ENCODE data around the gene HOXD11. TPM values are rescaled to one million over a fixed set of nuclear protein-coding genes. Genes with fewer than 3 reads are reported as not detected.

The HOXD11 gene
- total RNA-seq, 2 experiments from 2014 or later: not detected

DNA sequence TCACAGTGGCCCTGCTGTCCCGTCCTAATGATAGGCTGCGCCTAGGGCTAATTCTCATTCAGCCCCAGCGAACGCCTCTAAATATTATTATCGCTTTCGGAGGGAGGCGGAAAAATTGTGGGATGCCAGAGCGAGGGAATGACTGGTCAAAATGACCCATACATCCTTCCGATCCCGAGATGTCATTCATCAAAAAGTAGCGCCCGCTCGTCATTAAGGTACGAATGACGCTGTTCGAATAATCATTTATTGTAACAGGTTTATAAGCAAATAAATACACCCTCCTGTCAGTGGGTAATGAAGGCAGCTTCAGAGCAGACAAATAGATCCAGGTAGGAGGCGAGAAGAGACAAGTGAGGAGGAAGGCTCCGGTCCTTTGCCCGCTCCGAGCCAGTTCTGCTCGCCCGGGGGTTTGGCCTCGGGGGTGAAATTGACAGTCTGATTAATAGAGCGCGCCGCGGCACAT lies 23.3 kb upstream of the HOXD11 start, which contains the start of gene EVX2:
TSS of gene EVX2 (minus strand) at position 167 of the 466 bp plus-strand sequence. CDS start 186 bp downstream, outside the sequence.
- peaks cover 82% of the 10 kb centered on the region for H3K27me3 Mint-ChIP-seq
- H3K9me3 Mint-ChIP-seq: peaks cover 18% of the 10 kb centered on the region
- POLR2A ChIA-PET: no interaction called here
- peaks cover 17% of the 10 kb centered on the region for H3K4me1 Mint-ChIP-seq (ENCODE audit: low read depth)
- DNase-seq: no peak
- intact Hi-C loops (cut with micrococcal nuclease): loop anchor here (2.0 kb wide), 1 partner anchor 27 kb away; no protein-coding TSS in a partner anchor
- CTCF ChIA-PET: no interaction called here
- H3K27ac Mint-ChIP-seq: peak within 1 kb of the TSS; percentile 60
- peaks cover 35% of the 10 kb centered on the region for H3K36me3 Mint-ChIP-seq
- H3K4me3 Mint-ChIP-seq: peak within 1 kb of the TSS; percentile 36

DNA sequence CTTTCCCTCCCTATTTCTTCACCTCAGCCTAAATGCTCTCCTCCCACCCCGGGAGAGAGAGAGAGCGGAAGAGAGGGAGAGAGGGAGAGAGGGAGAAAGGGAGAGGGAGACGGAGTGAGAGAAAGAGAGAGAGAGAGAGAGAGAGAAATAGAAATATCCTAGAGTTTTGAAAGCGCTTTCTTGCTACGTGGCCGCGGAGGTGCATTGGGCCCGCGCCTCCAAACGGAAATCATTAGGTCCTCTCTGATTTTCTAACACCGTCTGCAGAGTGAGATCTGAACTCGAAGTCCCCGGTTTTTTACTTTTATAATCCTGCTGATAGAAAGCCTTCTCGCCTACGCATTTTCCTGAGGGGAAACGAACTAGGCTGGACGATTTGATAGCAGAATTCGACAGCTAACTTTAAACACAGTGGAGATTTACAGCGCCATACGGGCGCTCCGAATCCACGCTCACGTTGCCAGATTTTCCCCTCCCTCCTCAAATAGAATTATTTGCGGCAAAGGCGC lies 22.4 kb upstream of the HOXD11 start:
- Mint-ChIP-seq H3K36me3 (peaks cover 29% of the 10 kb centered on the region), H3K27ac (peak overlapping the region; percentile 25)

DNA sequence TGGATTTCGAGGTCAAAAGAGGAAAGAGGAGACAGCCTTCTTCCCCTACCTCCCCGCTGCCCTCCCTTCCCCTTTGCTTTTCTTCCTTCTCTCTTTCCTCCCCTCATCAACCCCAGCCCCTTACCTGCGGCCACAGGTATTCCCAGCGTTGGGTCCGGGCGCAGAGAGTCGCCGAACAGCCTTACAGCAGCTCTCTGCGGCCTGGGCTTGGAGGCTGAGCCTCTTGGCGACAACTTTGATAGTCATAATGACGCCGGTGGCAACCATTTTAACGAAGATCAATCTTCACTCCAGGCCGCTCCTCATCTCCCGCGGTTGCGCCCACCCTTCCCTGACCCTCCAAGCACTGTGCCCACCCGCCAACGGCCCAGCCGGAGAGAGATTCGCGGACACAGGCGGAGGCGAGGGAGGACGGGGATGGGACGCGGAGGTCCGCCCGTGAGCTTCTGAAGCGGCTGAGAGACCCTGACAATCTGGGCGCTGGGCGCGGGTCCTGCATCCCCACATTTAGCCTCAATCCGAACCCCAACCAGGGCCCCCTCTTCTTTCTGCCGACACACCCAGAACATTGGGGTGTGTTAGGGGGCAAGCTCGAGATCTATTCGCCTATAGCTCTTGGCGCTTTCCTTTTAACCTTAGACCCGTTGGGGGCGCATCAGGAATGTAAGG lies 21.8 kb upstream of the HOXD11 start:
- intact Hi-C loops (cut with micrococcal nuclease): loop anchor here (2.0 to 5.0 kb wide), 2 partner anchors 26 to 77 kb away; no protein-coding TSS in a partner anchor
- CTCF ChIA-PET: interaction anchor here (0.6 to 1.3 kb wide), 4 partner anchors 12 to 397 kb away, joined by 3 to 7 read pairs (median 4); no protein-coding TSS in a partner anchor
- no peak overlapping the region for H3K4me3 Mint-ChIP-seq
- peaks cover 85% of the 10 kb centered on the region for H3K27me3 Mint-ChIP-seq
- POLR2A ChIA-PET: no interaction called here
- peaks cover 29% of the 10 kb centered on the region for H3K36me3 Mint-ChIP-seq
- no peak for DNase-seq
- H3K27ac Mint-ChIP-seq: no peak overlapping the region
- H3K9me3 Mint-ChIP-seq: peaks cover 15% of the 10 kb centered on the region
- H3K4me1 Mint-ChIP-seq (ENCODE audit: low read depth): peaks cover 9% of the 10 kb centered on the region

More for the DNA sequence above, 22.4 kb upstream of the HOXD11 start:
- ChIA-PET POLR2A (no interaction called here), CTCF (interaction anchor here (1.3 kb wide), 2 partner anchors 13 to 394 kb away, joined by 4 to 7 read pairs; no protein-coding TSS in a partner anchor)
- intact Hi-C loops (cut with micrococcal nuclease): loop anchor here (2.0 to 5.0 kb wide), 2 partner anchors 26 to 78 kb away; no protein-coding TSS in a partner anchor
- H3K4me1 Mint-ChIP-seq (ENCODE audit: low read depth): peaks cover 9% of the 10 kb centered on the region
- H3K27me3 Mint-ChIP-seq: peaks cover 80% of the 10 kb centered on the region
- no peak for DNase-seq
- H3K4me3 Mint-ChIP-seq: no peak overlapping the region
- peaks cover 15% of the 10 kb centered on the region for H3K9me3 Mint-ChIP-seq

DNA sequence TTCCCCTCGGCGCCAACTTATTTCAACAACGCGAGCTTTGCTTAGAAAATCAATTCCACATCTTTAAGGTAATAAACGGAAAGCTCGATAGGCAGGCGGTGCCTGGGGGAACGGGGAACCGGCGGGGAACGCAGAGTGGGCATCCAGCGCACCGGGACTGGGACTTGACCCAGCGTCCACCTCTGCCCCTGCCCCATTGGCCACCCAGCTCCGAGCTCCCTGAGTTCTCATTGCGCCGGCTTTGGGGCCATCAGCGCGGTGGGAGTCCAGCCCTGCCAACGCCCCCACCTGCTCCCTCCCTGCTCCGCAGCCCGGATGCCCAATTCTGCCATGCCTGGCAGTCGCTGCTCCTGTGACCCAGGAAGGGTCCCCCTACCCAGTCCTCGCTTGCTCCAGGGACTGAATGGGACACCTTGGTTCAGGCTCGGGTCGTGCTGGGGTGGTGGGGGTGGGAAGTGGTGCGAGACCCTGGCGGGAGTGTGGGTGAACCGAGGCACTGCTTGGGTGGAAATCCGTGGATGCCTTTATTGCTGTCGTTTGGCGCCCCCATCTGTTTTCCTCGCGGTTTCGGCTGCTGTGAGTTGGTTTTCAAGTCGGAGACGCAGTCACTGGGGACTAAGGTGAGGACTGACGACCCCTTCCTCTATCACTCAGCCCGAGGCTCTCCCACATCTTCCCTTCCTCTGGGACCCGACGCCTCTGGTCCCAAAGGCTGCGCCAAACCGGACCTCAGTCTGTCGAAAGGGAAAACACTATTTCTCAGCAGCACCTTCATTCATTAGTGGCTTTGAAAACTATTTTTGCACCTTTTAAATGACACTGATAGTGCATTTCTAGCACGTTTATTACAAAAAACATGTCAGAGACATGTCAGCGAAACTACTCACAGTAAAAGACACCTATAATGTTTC lies 21.0 kb upstream of the HOXD11 start:
- intact Hi-C loops (cut with micrococcal nuclease): loop anchor here (2.0 to 5.0 kb wide), 2 partner anchors 25 to 76 kb away; no protein-coding TSS in a partner anchor
- H3K4me1 Mint-ChIP-seq (ENCODE audit: low read depth): peaks cover 7% of the 10 kb centered on the region
- no peak for DNase-seq
- POLR2A ChIA-PET: no interaction called here
- no peak overlapping the region for H3K27ac Mint-ChIP-seq
- peaks cover 88% of the 10 kb centered on the region for H3K27me3 Mint-ChIP-seq
- peak overlapping the region; percentile 23 for H3K4me3 Mint-ChIP-seq
- CTCF ChIA-PET: interaction anchor here (0.7 to 1.3 kb wide), 3 partner anchors 11 to 398 kb away, joined by 4 to 7 read pairs (median 4); no protein-coding TSS in a partner anchor
- H3K9me3 Mint-ChIP-seq: peaks cover 12% of the 10 kb centered on the region
- H3K36me3 Mint-ChIP-seq: peaks cover 27% of the 10 kb centered on the region

DNA sequence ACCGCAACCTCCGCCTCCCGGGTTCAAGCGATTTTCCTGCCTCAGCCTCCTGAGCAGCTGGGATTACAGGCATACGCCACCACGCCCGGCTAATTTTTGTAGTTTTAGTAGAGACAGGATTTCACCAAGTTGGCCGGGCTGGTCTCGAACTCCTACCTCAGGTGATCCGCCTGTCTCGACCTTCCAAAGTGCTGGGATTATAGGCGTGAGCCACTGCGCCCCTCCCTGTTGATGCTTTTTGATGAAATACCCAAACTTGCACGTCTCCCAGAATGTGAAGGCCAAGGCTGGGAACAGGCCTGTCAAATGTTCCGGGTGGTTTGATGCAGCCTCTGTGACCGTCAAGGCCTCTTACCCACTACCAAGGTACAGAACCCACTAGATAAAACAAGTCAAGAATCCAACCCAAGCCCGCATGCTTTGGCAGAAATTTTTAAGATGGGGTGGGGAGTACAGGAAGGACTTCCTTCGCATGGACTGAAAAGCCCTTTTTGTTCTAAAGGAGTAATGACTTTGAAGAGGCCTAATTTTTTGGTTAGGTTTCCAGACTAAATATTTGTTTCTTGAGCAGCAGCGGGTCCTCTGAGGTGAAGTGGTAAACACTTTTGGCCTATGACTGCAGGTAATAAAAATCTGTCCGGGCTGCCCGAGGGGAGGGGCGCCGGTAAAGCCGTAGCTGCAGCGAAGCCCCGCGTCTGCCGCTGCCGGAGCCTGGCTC lies 19.6 kb upstream of the HOXD11 start:
- Mint-ChIP-seq H3K4me3 (no peak overlapping the region), H3K9me3 (peaks cover 6% of the 10 kb centered on the region), H3K27me3 (peaks cover 89% of the 10 kb centered on the region), H3K36me3 (peaks cover 22% of the 10 kb centered on the region), H3K4me1 (ENCODE audit: low read depth) (peaks cover 12% of the 10 kb centered on the region), H3K27ac (no peak overlapping the region)
- ChIA-PET CTCF (interaction anchor here (1.4 to 2.6 kb wide), 3 partner anchors 10 to 400 kb away, joined by 4 to 10 read pairs (median 6); no protein-coding TSS in a partner anchor), POLR2A (no interaction called here)
- intact Hi-C loops (cut with micrococcal nuclease): loop anchor here (2.0 to 5.0 kb wide), 2 partner anchors 75 to 397 kb away; no protein-coding TSS in a partner anchor
- DNase-seq: no peak

DNA sequence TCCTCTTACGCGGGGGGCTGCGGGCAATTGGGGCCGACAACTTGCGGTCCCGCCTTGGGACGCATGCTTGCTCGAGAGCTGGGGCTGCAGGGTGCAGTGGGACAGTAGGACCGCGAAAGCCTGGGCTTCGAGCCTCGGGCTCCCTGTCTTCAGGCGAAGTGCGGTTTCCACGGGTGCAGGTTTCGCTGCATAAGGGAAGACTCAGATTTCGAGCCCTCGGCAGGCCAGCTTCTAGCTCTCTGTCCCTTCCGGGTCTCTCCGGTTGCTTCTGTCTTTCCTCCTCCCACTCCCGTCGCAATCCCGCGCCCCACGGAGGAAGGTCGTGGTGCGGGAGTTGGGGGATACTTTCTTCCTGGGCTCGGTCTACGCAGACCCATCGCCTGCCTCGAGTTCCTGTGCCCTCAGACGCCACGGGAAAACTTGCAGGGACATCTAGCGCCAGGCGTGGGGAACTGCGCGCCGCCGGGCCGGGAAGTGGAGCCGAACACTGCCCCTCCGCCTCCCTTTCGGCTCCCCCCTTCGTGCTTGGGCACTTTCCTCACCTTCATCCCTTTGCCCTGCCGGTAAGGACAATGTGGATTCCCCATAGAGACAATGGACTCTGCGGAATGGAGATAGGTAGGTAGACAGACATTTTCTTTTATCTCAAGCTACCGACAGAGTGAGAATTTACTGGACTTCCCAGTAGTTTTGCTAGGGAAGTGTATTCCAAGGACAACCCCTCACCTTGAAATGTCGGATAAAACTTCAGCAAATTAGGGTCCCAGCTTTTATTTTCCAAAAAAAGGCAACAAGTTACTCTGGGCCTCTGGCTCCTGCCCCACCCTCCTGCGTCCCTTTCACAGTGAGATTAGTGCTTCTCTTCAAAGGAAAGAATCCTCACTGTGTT lies 18.8 kb upstream of the HOXD11 start:
- H3K4me1 Mint-ChIP-seq (ENCODE audit: low read depth): peaks cover 12% of the 10 kb centered on the region
- H3K27me3 Mint-ChIP-seq: peaks cover 85% of the 10 kb centered on the region
- intact Hi-C loops (cut with micrococcal nuclease): loop anchor here (2.0 to 5.0 kb wide), 2 partner anchors 74 to 397 kb away; no protein-coding TSS in a partner anchor
- POLR2A ChIA-PET: no interaction called here
- peak; percentile 46 for DNase-seq
- CTCF ChIA-PET: interaction anchor here (1.0 to 2.6 kb wide), 6 partner anchors 9 to 719 kb away, joined by 3 to 10 read pairs (median 5); no protein-coding TSS in a partner anchor
- H3K36me3 Mint-ChIP-seq: peaks cover 16% of the 10 kb centered on the region
- peaks cover 6% of the 10 kb centered on the region for H3K9me3 Mint-ChIP-seq
- H3K4me3 Mint-ChIP-seq: peak overlapping the region; percentile 53
- H3K27ac Mint-ChIP-seq: no peak overlapping the region

DNA sequence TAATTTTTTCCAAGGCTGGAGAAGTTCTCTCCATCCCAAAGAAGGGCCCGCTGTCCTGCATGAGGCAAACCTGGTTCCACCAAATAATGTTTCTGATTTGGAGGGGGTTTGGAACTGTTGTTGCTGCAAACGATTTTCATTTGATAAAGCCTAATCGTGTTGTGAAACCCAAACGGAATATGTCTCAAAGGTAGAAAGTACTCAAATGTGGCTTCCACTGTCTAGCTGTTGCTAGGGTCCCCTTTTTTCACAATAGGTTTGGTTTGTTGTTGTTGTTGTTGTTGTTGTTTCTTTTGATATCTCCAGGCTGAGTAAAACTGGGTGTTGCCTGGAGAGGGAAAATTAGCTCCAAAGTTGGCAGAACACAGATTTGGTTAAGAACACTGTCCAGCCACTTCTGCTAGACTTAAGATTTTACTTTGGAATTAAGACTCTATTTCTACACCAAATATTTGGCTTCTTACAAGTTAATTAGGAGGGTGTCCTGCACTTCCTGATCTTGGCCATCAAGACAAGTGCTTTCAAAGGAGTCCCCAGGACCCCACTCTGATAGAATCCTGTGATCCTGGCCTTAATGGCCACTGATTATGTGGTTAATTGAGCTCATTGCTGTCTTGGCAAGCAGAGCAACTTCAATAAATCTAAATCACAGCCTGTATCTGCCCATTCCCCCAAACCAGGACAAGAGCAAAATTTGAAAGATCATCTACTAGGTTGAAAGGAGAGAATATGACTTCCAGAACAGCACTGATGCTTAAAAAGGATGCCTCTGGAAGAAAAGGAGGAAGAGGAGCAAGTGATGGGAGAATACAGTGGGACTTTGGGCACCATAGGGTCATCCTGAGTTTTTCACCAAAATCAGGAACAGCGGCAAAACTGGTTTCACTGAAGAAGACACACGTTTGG lies 17.9 kb upstream of the HOXD11 start:
- POLR2A ChIA-PET: no interaction called here

DNA sequence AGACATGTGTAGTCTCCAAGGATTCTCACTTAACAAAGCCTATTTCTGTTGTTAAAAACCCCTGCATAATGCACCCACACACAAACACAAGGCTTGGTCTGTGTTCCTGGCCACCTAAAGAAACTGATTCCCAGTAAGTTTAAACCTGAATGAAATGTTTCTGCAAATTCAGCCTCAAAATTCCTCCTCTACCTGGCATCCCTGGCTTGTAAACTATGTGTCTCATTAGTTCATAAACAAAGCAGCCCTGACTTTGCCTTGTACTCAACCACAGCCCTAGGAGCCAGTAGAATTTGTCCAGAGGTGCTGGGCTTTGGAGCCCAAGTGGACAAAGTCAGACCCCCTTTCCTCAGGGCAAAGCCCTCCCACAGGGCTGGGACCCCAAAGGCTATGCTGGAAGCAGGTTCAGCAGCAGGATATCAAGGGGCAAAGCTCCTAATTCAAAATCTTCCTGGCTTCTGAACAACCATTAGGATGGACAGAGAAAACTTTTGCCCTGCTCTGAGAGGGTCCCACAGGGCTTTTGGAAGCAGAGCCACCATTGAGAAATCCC lies 17.2 kb upstream of the HOXD11 start:
- ChIA-PET POLR2A (no interaction called here), CTCF (interaction anchor here (1.2 to 1.7 kb wide), 2 partner anchors 37 to 400 kb away, joined by 4 to 7 read pairs; no protein-coding TSS in a partner anchor)

More for the DNA sequence above, 17.9 kb upstream of the HOXD11 start:
- Mint-ChIP-seq H3K4me1 (ENCODE audit: low read depth) (peaks cover 17% of the 10 kb centered on the region), H3K4me3 (no peak overlapping the region), H3K27ac (no peak overlapping the region), H3K27me3 (peaks cover 85% of the 10 kb centered on the region), H3K36me3 (peaks cover 9% of the 10 kb centered on the region), H3K9me3 (no peaks in the 10 kb centered on the region)
- intact Hi-C loops (cut with micrococcal nuclease): loop anchor here (2.0 to 5.0 kb wide), 2 partner anchors 73 to 398 kb away; no protein-coding TSS in a partner anchor
- DNase-seq: no peak
- CTCF ChIA-PET: interaction anchor here (1.0 to 2.6 kb wide), 4 partner anchors 8 to 720 kb away, joined by 3 to 10 read pairs (median 6); no protein-coding TSS in a partner anchor

DNA sequence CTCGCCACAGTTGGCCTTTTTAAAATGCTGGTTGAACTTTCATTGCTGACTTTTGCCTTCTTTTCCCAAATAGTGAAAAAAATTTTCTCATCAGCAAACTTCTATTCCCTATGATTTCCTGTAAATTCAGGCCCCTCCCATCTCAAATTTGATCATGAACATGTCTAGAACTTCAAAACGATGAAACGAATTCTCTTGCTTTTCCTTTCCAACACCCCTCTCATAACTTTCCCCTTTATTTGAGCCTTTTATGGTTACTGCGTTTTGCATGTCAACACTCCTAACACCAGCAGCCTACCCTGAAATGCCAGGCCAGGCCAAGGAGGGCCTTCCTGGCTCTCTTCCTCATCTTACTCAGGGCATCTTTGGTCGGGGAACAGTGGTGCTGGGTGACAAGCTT lies 16.2 kb upstream of the HOXD11 start:
- Mint-ChIP-seq H3K27ac (no peak overlapping the region), H3K4me3 (no peak overlapping the region), H3K36me3 (peaks cover 9% of the 10 kb centered on the region), H3K4me1 (ENCODE audit: low read depth) (peaks cover 17% of the 10 kb centered on the region), H3K9me3 (no peaks in the 10 kb centered on the region), H3K27me3 (peaks cover 87% of the 10 kb centered on the region)
- no peak for DNase-seq
- intact Hi-C loops (cut with micrococcal nuclease): loop anchor here (10.0 kb wide), 1 partner anchor 886 kb away; no protein-coding TSS in a partner anchor
- ChIA-PET CTCF (no interaction called here), POLR2A (no interaction called here)

More for the DNA sequence above, 17.2 kb upstream of the HOXD11 start:
- intact Hi-C loops (cut with micrococcal nuclease): loop anchor here (2.0 to 10.0 kb wide), 3 partner anchors 72 to 885 kb away; no protein-coding TSS in a partner anchor
- H3K4me3 Mint-ChIP-seq: no peak overlapping the region
- H3K27ac Mint-ChIP-seq: no peak overlapping the region
- H3K4me1 Mint-ChIP-seq (ENCODE audit: low read depth): peaks cover 17% of the 10 kb centered on the region
- no peak for DNase-seq
- no peaks in the 10 kb centered on the region for H3K9me3 Mint-ChIP-seq
- H3K27me3 Mint-ChIP-seq: peaks cover 87% of the 10 kb centered on the region
- H3K36me3 Mint-ChIP-seq: peaks cover 9% of the 10 kb centered on the region
